HS-5 (cell line): ENCODE results near the gene POLR3E.
"Not testable (repeated sequence)": the region's sequence is repeated elsewhere in the genome, so short reads cannot be mapped to it uniquely, and the experiment has no call there.

Experiments used
- DNase-seq: peaks from one replicate; pipeline ENCODE4 v3.0.0-alpha.2; 2012; ENCODE audit warnings: low read depth

Gene POLR3E

GRCh38 chr16:22293137-22294106 is 3.8 kb upstream of the POLR3E start:
- no peak for DNase-seq

- no peak for DNase-seq
Observed at GRCh38 chr16:22296225-22297113, 740 bp upstream of the POLR3E start.

GRCh38 chr16:22297871-22298733 is 893 bp downstream of the POLR3E start:
- peak; percentile 92 for DNase-seq

GRCh38 chr16:22299036-22299435 is 1.8 kb downstream of the POLR3E start:
- DNase-seq, result no peak

GRCh38 chr16:22300427-22301071 is 3.3 kb downstream of the POLR3E start:
- DNase-seq, result no peak

- not testable (repeated sequence) for DNase-seq
Observed at GRCh38 chr16:22301423-22301822, 4.2 kb downstream of the POLR3E start.

- no peak for DNase-seq
Observed at GRCh38 chr16:22302776-22303363, 5.7 kb downstream of the POLR3E start.

- DNase-seq, result no peak
Observed at GRCh38 chr16:22304411-22304810, 7.2 kb downstream of the POLR3E start.

- DNase-seq, result no peak
Observed at GRCh38 chr16:22306788-22307187, 9.6 kb downstream of the POLR3E start.

GRCh38 chr16:22307838-22308237 is 10.6 kb downstream of the POLR3E start:
- no peak for DNase-seq

- DNase-seq, result no peak
Observed at GRCh38 chr16:22308824-22309520, 11.8 kb downstream of the POLR3E start.

GRCh38 chr16:22311520-22311919 is 14.3 kb downstream of the POLR3E start:
- DNase-seq, result no peak

GRCh38 chr16:22312897-22313781 is 15.9 kb downstream of the POLR3E start:
- no peak for DNase-seq

GRCh38 chr16:22313876-22314470 is 16.8 kb downstream of the POLR3E start:
- no peak for DNase-seq

GRCh38 chr16:22314661-22315626 is 17.7 kb downstream of the POLR3E start:
- DNase-seq, result no peak

- DNase-seq, result no peak
Observed at GRCh38 chr16:22315979-22316378, 18.8 kb downstream of the POLR3E start.

- no peak for DNase-seq
Observed at GRCh38 chr16:22316411-22316811, 19.2 kb downstream of the POLR3E start.
